Keratinocyte (primary cell): ENCODE results near the gene GDPD5. TPM values are rescaled to one million over a fixed set of nuclear protein-coding genes. Genes with fewer than 3 reads are reported as not detected.

Experiments
- DNase-seq: peaks from one replicate; pipeline ENCODE4 v3.0.0-alpha.2; 2011; ENCODE audit warnings: low read depth, missing footprints, low spot score
- FAIRE-seq: peaks from 2 replicates; lab custom pipeline; 2011; peaks lifted over from hg19 to GRCh38; lab: Jason Lieb, UNC
- H2AFZ ChIP-seq: 2 replicates; pipeline ENCODE4 v1.6.0; 2012; ENCODE audit warnings: low read length, control low read depth, inconsistent platforms; ENCODE audit not compliant: control insufficient read depth
- H3K27ac ChIP-seq: 2 replicates; pipeline ENCODE4 v1.5.1; 2011; ENCODE audit warnings: low read length; ENCODE audit not compliant: control insufficient read depth, insufficient read depth
- H3K27me3 ChIP-seq: 3 replicates; pipeline ENCODE4 v1.6.0; 2011; ENCODE audit warnings: low read length; ENCODE audit not compliant: control insufficient read depth, insufficient read depth; ENCODE audit errors: extremely low read depth
- H3K36me3 ChIP-seq, 2 experiments: 2 replicates in 1 of 2; 3 replicates in 1 of 2; pipeline ENCODE4 v1.5.1; 2011; ENCODE audit warnings: low read length in 2 of 2, mild to moderate bottlenecking in 1 of 2; ENCODE audit not compliant: control insufficient read depth in 2 of 2, insufficient read depth in 2 of 2; ENCODE audit errors: extremely low read depth in 1 of 2
- H3K4me1 ChIP-seq: 3 replicates; pipeline ENCODE4 v1.5.1; 2011; ENCODE audit warnings: low read length; ENCODE audit not compliant: control insufficient read depth, insufficient read depth; ENCODE audit errors: extremely low read depth
- H3K4me2 ChIP-seq: 3 replicates; pipeline ENCODE4 v1.6.0; 2011; ENCODE audit warnings: low read depth, low read length; ENCODE audit not compliant: control insufficient read depth, insufficient read depth; ENCODE audit errors: extremely low read depth
- H3K4me3 ChIP-seq, 3 experiments: fragments of 200-600 bp in 1 of 3; sonication (generic) in 1 of 3; 2 replicates in 2 of 3; 3 replicates in 1 of 3; pipeline ENCODE4 v1.5.1; 2011 to 2016; ENCODE audit warnings: low read length in 3 of 3, mild to moderate bottlenecking in 3 of 3, control low read depth in 2 of 3, inconsistent platforms in 1 of 3, low read depth in 1 of 3, mixed read lengths in 1 of 3, mixed run types in 1 of 3, moderate library complexity in 1 of 3; ENCODE audit not compliant: control insufficient read depth in 2 of 3, insufficient read depth in 2 of 3; ENCODE audit errors: extremely low read depth in 1 of 3
- H3K79me2 ChIP-seq: 2 replicates; pipeline ENCODE4 v1.6.0; 2012; ENCODE audit warnings: low read length; ENCODE audit not compliant: control insufficient read depth, insufficient read depth
- H3K9ac ChIP-seq: 3 replicates; pipeline ENCODE4 v1.6.0; 2011; ENCODE audit warnings: low read length; ENCODE audit not compliant: control insufficient read depth, insufficient read depth; ENCODE audit errors: extremely low read depth
- H3K9me1 ChIP-seq: 3 replicates; pipeline ENCODE4 v1.6.0; 2011; ENCODE audit warnings: low read length; ENCODE audit not compliant: control insufficient read depth, insufficient read depth; ENCODE audit errors: extremely low read depth
- H3K9me3 ChIP-seq: 2 replicates; pipeline ENCODE4 v1.5.1; 2012; ENCODE audit warnings: low read depth, low read length; ENCODE audit not compliant: control insufficient read depth
- H4K20me1 ChIP-seq: 3 replicates; pipeline ENCODE4 v1.6.0; 2011; ENCODE audit warnings: low read length; ENCODE audit not compliant: control insufficient read depth, insufficient read depth; ENCODE audit errors: extremely low read depth
- CTCF ChIP-seq, 3 experiments: IDR thresholded peaks in 1 of 3; conservative IDR thresholded peaks in 1 of 3; optimal IDR thresholded peaks in 1 of 3; 2 replicates in 2 of 3; 3 replicates in 1 of 3; pipeline versions ENCODE3 to v1.5.1; 2011; ENCODE audit warnings: low read length in 3 of 3, mild to moderate bottlenecking in 3 of 3, moderate library complexity in 2 of 3, control low read depth in 1 of 3, inconsistent platforms in 1 of 3; ENCODE audit not compliant: insufficient read depth in 2 of 3; ENCODE audit errors: extremely low read depth in 1 of 3
- EZH2 ChIP-seq: IDR thresholded peaks from one replicate; pipeline ENCODE4 v1.6.1; 2012; ENCODE audit warnings: inconsistent platforms, mild to moderate bottlenecking, low read length, moderate library complexity
- dilution Hi-C: fragments of 300-500 bp; cut with MboI; formaldehyde crosslinking; loops from one replicate; pipeline ENCODE4 v1.7.0; 2020; ENCODE audit warnings: low sequenced_read_pairs; ENCODE audit not compliant: extremely low pct_ligation_motif_present
- polyA plus RNA-seq, 5 experiments: library from polyadenylated mRNA; depleted of rRNA in 3 of 5; stranded (reverse) in 3 of 5; stranded (forward) in 1 of 5; unstranded in 1 of 5; fragments of >200 nt; gene quantifications; 1 replicate in 1 of 5; 2 replicates in 3 of 5; 3 replicates in 1 of 5; pipeline versions ENCODE4 v1.2.1 to v1.2.3, GENCODE V29; 2011 to 2012; ENCODE audit warnings: missing spikeins in 2 of 5, low read depth in 1 of 5, low replicate concordance in 1 of 5

Gene GDPD5
- polyA plus RNA-seq, 1 donor (not counting 4 experiments of a cell fraction or from before 2014, with no cell fraction given), result 2.1 TPM

- H3K9me3 ChIP-seq, result no peaks in the 10 kb centered on the region
- no peak overlapping the region for H3K4me3 ChIP-seq
- dilution Hi-C loops, result no loop called here
- no peaks in the 10 kb centered on the region for H3K36me3 ChIP-seq
- no peak for FAIRE-seq
- no peak overlapping the region for H3K9ac ChIP-seq
- H4K20me1 ChIP-seq, result no peaks in the 10 kb centered on the region
- H3K4me1 ChIP-seq, result peaks cover 6% of the 10 kb centered on the region
- no peaks in the 10 kb centered on the region for H3K79me2 ChIP-seq
- no peaks in the 10 kb centered on the region for H3K9me1 ChIP-seq
- no peak overlapping the region for H2AFZ ChIP-seq
- H3K4me2 ChIP-seq, result no peak overlapping the region
- TF ChIP-seq EZH2, result no peak
- no peak for TF ChIP-seq CTCF (optimal IDR thresholded peaks at IDR 0.05 in 1 of 3, IDR thresholded peaks at IDR 0.05 in 1 of 3, conservative IDR thresholded peaks at IDR 0.05 in 1 of 3; ENCODE audit: extremely low read depth in 1 of 3, insufficient read depth in 2 of 3, low read length in 3 of 3)
- no peaks in the 10 kb centered on the region for H3K27me3 ChIP-seq
- no peak overlapping the region for H3K27ac ChIP-seq
- DNase-seq, result no peak
Measured at GRCh38 chr11:75537740-75538139, 12.0 kb upstream of the GDPD5 start.

- Histone ChIP-seq H3K4me2 (no peak overlapping the region), H3K9ac (no peak overlapping the region), H2AFZ (no peak overlapping the region), H3K4me3 (no peak overlapping the region), H3K9me1 (no peaks in the 10 kb centered on the region), H4K20me1 (no peaks in the 10 kb centered on the region), H3K27ac (no peak overlapping the region), H3K36me3 (no peaks in the 10 kb centered on the region), H3K9me3 (no peaks in the 10 kb centered on the region), H3K4me1 (peaks cover 10% of the 10 kb centered on the region), H3K79me2 (no peaks in the 10 kb centered on the region), H3K27me3 (no peaks in the 10 kb centered on the region)
- DNase-seq (no peak), FAIRE-seq (no peak)
- dilution Hi-C loops, result no loop called here
- TF ChIP-seq CTCF (optimal IDR thresholded peaks at IDR 0.05 in 1 of 3, IDR thresholded peaks at IDR 0.05 in 1 of 3, conservative IDR thresholded peaks at IDR 0.05 in 1 of 3; ENCODE audit: extremely low read depth in 1 of 3, insufficient read depth in 2 of 3, low read length in 3 of 3) (no peak), EZH2 (no peak)
Measured at GRCh38 chr11:75536786-75537641, 11.3 kb upstream of the GDPD5 start.
